Gastroesophageal sphincter (tissue), 4 donors: ENCODE results near the gene XYLT1. TPM values are rescaled to one million over a fixed set of nuclear protein-coding genes. Genes with fewer than 3 reads are reported as not detected.

Source experiments
- ATAC-seq: fragments of 150-250 bp; one replicate; pipeline ENCODE4 v1.9.1; 2016; ENCODE audit warnings: mild to moderate bottlenecking, moderate library complexity
- H3K27ac ChIP-seq, 4 donors: fragments of 200-600 bp; sonication (generic) in 3 of 4; 1 replicate in 3 of 4; 2 replicates in 1 of 4; pipeline ENCODE4 v1.5.1; 2016 to 2019
- H3K27me3 ChIP-seq: fragments of 200-600 bp; sonication (generic); one replicate; pipeline ENCODE4 v1.5.1; 2019
- H3K36me3 ChIP-seq, 2 donors: fragments of 200-600 bp; sonication (generic); one replicate each; pipeline ENCODE4 v1.5.1; 2019; ENCODE audit warnings: control low read depth in 1 of 2
- H3K4me1 ChIP-seq, 3 donors: fragments of 200-600 bp; sonication (generic); 1 replicate in 2 of 3; 2 replicates in 1 of 3; pipeline ENCODE4 v1.5.1; 2016 to 2019; ENCODE audit warnings: control low read depth in 2 of 3
- H3K4me3 ChIP-seq, 2 donors: fragments of 200-600 bp; sonication (generic); one replicate each; pipeline ENCODE4 v1.5.1; 2019; ENCODE audit warnings: mild to moderate bottlenecking in 1 of 2, moderate library complexity in 1 of 2
- H3K9me3 ChIP-seq, 3 donors: fragments of 200-600 bp; sonication (generic); one replicate each; pipeline ENCODE4 v1.5.1; 2017 to 2019; ENCODE audit warnings: control low read depth in 2 of 3
- EP300 ChIP-seq: sonication (generic); formaldehyde crosslinking; IDR thresholded peaks from one replicate; pipeline ENCODE4 v1.6.1; 2017; ENCODE audit warnings: antibody characterized with exemption, mild to moderate bottlenecking
- POLR2A ChIP-seq, 2 donors: fragments of 450-650 bp; IDR thresholded peaks; one replicate each; pipeline ENCODE4 v1.6.1; 2017; ENCODE audit warnings: antibody characterized with exemption in 2 of 2, mild to moderate bottlenecking in 2 of 2, moderate library complexity in 1 of 2
- POLR2AphosphoS5 ChIP-seq: sonication (generic); formaldehyde crosslinking; IDR thresholded peaks from one replicate; pipeline ENCODE4 v1.6.1; 2017; ENCODE audit warnings: antibody characterized with exemption
- WGBS, 2 donors: methylation state at CpG; one replicate each; pipeline ENCODE4 v1.1.5; 2018; ENCODE audit warnings: low coverage in 1 of 2; 5-methylcytosine and 5-hydroxymethylcytosine counted together
- total RNA-seq, 4 donors: library from RNA; depleted of rRNA; stranded (reverse); fragments of >200 nt; gene quantifications; one replicate each; pipeline ENCODE4 v1.1.0, GENCODE V29; 2016
- TF ChIP-seq, protein P1 (sequence below), 4 experiments: fragments of 200-600 bp in 2 of 4; fragments of 450-650 bp in 2 of 4; sonication (generic) in 1 of 4; IDR thresholded peaks; one replicate each; pipeline ENCODE4 v1.5.1; 2017 to 2019; ENCODE audit warnings: antibody characterized with exemption in 4 of 4, mild to moderate bottlenecking in 2 of 4, moderate library complexity in 2 of 4

The XYLT1 gene
- total RNA-seq, 4 donors from 2014 or later: 19.1 to 51.6 (median 23.7) TPM

DNA sequence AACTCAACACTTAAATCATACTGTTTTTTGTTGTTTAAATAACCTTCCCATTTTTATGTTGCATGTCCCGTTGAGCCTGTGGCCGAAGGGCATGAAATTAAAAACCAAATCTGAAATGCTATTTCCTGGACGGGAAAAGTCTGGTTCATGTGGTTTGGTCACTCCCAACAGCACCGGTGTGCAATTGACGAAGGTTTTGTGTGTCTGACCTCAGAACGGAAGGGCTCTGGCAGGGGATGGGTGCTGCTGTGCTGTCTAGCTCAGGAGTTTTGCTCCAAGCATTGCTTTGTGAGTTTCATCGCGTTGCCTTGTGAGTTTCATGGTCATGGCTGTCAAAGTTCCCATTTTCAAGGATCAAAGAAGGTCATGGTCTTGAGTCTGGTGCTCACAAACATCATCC is 363.3 kb downstream of the XYLT1 start:
- TF ChIP-seq POLR2A (IDR thresholded peaks at IDR 0.05): no peak
- TF ChIP-seq POLR2AphosphoS5: no peak
- no peak for TF ChIP-seq EP300
- TF ChIP-seq, protein P1, sequence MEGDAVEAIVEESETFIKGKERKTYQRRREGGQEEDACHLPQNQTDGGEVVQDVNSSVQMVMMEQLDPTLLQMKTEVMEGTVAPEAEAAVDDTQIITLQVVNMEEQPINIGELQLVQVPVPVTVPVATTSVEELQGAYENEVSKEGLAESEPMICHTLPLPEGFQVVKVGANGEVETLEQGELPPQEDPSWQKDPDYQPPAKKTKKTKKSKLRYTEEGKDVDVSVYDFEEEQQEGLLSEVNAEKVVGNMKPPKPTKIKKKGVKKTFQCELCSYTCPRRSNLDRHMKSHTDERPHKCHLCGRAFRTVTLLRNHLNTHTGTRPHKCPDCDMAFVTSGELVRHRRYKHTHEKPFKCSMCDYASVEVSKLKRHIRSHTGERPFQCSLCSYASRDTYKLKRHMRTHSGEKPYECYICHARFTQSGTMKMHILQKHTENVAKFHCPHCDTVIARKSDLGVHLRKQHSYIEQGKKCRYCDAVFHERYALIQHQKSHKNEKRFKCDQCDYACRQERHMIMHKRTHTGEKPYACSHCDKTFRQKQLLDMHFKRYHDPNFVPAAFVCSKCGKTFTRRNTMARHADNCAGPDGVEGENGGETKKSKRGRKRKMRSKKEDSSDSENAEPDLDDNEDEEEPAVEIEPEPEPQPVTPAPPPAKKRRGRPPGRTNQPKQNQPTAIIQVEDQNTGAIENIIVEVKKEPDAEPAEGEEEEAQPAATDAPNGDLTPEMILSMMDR (IDR thresholded peaks at IDR 0.05): no peak
- H3K9me3 ChIP-seq: no peaks in the 10 kb centered on the region
- peaks cover 0 to 34% of the 10 kb centered on the region in 2 donors for H3K36me3 ChIP-seq
- WGBS, 2 donors: 49 to 60% methylated on average over 2 to 5 of the region's 8 CpGs
- H3K27ac ChIP-seq: no peak overlapping the region
- ATAC-seq: no peak
- no peaks in the 10 kb centered on the region for H3K4me1 ChIP-seq
- H3K4me3 ChIP-seq: no peak overlapping the region
- no peaks in the 10 kb centered on the region for H3K27me3 ChIP-seq

DNA sequence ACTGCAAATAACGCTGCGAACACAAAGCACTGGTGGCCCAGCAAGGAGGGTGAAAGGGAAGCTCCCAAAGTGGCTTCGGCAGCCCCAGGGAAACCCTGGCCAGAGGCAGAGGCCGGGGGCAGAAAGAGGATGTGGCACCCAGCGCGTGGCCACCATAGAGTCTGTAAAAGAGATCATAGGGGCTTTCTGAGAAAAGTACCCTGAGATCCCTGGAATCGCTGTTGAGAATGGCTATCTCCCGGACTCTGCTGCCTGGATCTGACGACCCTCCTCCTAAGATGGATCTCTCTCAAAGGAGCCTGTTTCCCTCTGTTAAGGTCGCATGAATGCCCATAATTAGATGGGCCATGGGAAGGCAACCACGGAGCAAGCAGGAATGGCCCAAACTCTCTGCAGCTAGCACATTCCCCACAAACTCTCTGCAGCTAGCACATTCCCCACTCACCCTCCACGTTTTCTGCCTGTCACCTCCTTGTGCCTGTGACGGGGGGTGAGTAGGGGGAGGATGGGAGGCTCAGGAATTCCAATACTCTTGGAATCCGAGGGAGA is 364.4 kb downstream of the XYLT1 start:
- TF ChIP-seq EP300 (no peak), POLR2A (IDR thresholded peaks at IDR 0.05) (no peak), POLR2AphosphoS5 (no peak)
- TF ChIP-seq, protein P1 (IDR thresholded peaks at IDR 0.05): no peak
- H3K4me1 ChIP-seq: no peaks in the 10 kb centered on the region
- H3K4me3 ChIP-seq: no peak overlapping the region
- H3K36me3 ChIP-seq: peaks cover 0 to 31% of the 10 kb centered on the region in 2 donors
- H3K9me3 ChIP-seq: no peaks in the 10 kb centered on the region
- no peak for ATAC-seq
- 50 to 58% methylated on average over 2 to 4 of the region's 14 CpGs for WGBS, 2 donors
- H3K27ac ChIP-seq: no peak overlapping the region
- H3K27me3 ChIP-seq: no peaks in the 10 kb centered on the region

DNA sequence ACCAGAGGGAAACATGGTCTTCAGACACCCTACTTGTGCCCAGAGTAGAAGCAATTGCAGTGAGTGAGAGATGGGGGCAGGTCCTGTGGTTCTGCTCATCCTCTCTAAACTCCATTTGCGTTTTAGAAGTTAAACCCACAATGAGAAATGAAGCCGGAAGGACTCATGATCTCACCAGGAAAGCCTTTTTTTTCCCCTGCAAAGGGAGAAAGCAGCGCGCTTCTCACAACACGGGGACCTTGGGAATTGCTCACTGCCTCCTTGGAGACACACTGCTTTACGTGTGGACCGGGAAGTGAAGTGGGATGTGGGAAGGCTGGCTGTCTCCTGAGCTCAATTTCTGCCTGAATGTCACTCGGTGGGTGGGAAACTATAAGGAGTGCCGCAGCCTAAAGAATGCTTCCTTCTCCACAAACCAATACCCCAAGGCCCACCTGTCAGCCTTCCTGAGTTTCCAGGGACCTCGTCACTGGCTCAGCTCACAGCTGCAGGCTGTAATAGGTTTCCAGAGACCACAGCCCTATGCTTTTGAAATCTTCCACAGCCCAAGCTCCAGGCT is 365.4 kb downstream of the XYLT1 start:
- ATAC-seq: no peak
- WGBS, 2 donors: 52 to 62% methylated on average over 7 to 8 of the region's 10 CpGs

DNA sequence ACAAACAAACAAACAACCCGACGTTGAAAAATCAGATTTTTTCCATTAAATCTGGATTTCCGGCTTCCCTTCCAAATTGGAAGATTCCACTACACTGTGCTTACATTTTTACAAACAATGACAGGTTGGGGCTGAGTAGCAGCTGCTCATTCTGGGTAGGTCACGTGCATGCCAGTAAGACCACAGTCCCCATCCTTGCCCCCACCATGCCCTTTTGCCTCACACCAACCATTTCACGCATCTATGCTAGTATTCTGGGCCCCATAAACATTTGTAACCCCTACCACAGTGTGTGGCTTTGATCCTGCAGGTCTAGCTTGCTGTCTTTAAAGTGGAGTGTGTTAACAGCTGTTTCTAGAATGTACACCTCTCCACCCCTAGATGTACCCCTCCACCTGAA is 366.1 kb downstream of the XYLT1 start:
- Histone ChIP-seq H3K4me1 (no peaks in the 10 kb centered on the region), H3K9me3 (no peaks in the 10 kb centered on the region), H3K36me3 (peaks cover 0 to 20% of the 10 kb centered on the region in 2 donors), H3K4me3 (no peak overlapping the region), H3K27ac (no peak overlapping the region), H3K27me3 (no peaks in the 10 kb centered on the region)
- no peak for ATAC-seq
- TF ChIP-seq EP300: no peak
- TF ChIP-seq, protein P1 (IDR thresholded peaks at IDR 0.05): no peak
- whole genome bisulfite sequencing, 2 donors: 68 to 72% methylated on average over 5 of the region's 5 CpGs

More for the DNA sequence above, 365.4 kb downstream of the XYLT1 start:
- no peak overlapping the region for H3K27ac ChIP-seq
- H3K9me3 ChIP-seq: no peaks in the 10 kb centered on the region
- no peaks in the 10 kb centered on the region for H3K27me3 ChIP-seq
- no peaks in the 10 kb centered on the region for H3K4me1 ChIP-seq
- H3K4me3 ChIP-seq: no peak overlapping the region
- H3K36me3 ChIP-seq: peaks cover 0 to 26% of the 10 kb centered on the region in 2 donors
- TF ChIP-seq, protein P1 (IDR thresholded peaks at IDR 0.05): no peak
- TF ChIP-seq POLR2A (IDR thresholded peaks at IDR 0.05) (no peak), POLR2AphosphoS5 (no peak), EP300 (no peak)

DNA sequence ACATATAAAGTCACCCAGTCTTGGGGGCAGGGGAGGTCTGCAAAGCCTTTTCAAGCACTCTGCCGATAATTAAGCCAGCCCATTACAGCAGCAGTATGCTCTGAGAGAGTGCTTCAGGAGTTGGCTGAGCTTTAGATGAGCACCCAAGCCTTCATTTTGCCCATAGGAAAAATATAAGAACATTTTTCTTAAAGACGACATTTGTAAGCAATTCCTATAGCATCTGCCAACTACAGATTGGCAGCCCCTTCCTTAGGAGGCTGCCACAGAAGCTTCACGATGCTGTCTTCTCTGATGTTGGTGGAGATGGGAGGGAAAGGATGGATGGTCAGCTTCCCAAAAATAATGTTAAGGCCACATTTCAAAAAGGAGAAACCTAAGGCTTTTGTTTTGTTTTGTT is 367.5 kb downstream of the XYLT1 start:
- Histone ChIP-seq H3K36me3 (peaks cover 0 to 5% of the 10 kb centered on the region in 2 donors), H3K4me1 (no peaks in the 10 kb centered on the region), H3K4me3 (no peak overlapping the region), H3K9me3 (no peaks in the 10 kb centered on the region), H3K27me3 (no peaks in the 10 kb centered on the region), H3K27ac (no peak overlapping the region)
- TF ChIP-seq POLR2A (IDR thresholded peaks at IDR 0.05): no peak
- no peak for TF ChIP-seq POLR2AphosphoS5
- no peak for TF ChIP-seq EP300
- TF ChIP-seq, protein P1 (IDR thresholded peaks at IDR 0.05): no peak
- 88 to 94% methylated on average over 3 of the region's 3 CpGs for WGBS, 2 donors
- no peak for ATAC-seq
